NT2/D1 (cell line): ENCODE data around the gene DGKK.

Experiments
- DNase-seq: peaks from one replicate; pipeline ENCODE4 v3.0.0-alpha.2; 2011; ENCODE audit warnings: low read depth, low spot score
- H3K27me3 ChIP-seq: 2 replicates; pipeline ENCODE4 v1.6.0; 2011; ENCODE audit warnings: mild to moderate bottlenecking; ENCODE audit not compliant: insufficient read length, insufficient read depth
- H3K36me3 ChIP-seq: 2 replicates; pipeline ENCODE4 v1.6.1; 2011; ENCODE audit warnings: mild to moderate bottlenecking, low read length, mixed read lengths; ENCODE audit not compliant: insufficient read depth, insufficient read length
- H3K4me1 ChIP-seq: 2 replicates; pipeline ENCODE4 v1.5.1; 2011; ENCODE audit not compliant: insufficient read depth, insufficient read length
- H3K4me3 ChIP-seq: 2 replicates; pipeline ENCODE4 v1.5.1; 2011; ENCODE audit warnings: low read depth; ENCODE audit not compliant: insufficient read length
- H3K9ac ChIP-seq: 2 replicates; pipeline ENCODE4 v1.6.0; 2011; ENCODE audit warnings: low read depth; ENCODE audit not compliant: insufficient read length
- H3K9me3 ChIP-seq: 2 replicates; pipeline ENCODE4 v1.5.1; 2011; ENCODE audit warnings: mild to moderate bottlenecking, low read length; ENCODE audit not compliant: insufficient read depth
- SUZ12 ChIP-seq: IDR thresholded peaks from 2 replicates; pipeline ENCODE4 v1.6.1; 2011; ENCODE audit not compliant: insufficient read length, insufficient read depth; ENCODE audit errors: extremely low read depth
- YY1 ChIP-seq: IDR thresholded peaks from 2 replicates; pipeline ENCODE4 v1.6.1; 2011; ENCODE audit not compliant: insufficient read length, insufficient read depth
- ZNF274 ChIP-seq: IDR thresholded peaks from 2 replicates; pipeline ENCODE4 v1.6.1; 2011; ENCODE audit warnings: mild to moderate bottlenecking, low read depth, low read length

DGKK gene

DNA sequence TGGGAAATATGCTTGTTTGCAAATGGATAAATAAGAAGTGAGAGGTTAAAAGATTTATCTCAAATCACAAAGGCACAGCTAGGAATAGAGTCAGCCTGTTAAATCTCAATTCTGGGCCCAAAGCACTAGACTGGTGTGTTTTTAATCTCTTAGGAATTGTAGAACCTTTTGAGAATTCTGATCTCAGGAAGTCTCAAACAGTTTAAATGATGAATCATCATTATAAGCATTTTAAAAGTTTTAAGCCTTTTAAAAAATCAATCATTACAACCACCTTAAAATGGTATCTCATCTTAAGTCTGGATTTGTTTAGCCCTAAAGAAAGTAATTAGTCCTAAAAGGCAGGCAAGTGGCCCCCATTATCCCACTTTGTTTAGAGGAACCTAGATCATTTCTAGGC is 17.8 kb downstream of the DGKK start:
- no peak for TF ChIP-seq YY1
- no peak for TF ChIP-seq ZNF274
- TF ChIP-seq SUZ12 = no peak
- DNase-seq = no peak

DNA sequence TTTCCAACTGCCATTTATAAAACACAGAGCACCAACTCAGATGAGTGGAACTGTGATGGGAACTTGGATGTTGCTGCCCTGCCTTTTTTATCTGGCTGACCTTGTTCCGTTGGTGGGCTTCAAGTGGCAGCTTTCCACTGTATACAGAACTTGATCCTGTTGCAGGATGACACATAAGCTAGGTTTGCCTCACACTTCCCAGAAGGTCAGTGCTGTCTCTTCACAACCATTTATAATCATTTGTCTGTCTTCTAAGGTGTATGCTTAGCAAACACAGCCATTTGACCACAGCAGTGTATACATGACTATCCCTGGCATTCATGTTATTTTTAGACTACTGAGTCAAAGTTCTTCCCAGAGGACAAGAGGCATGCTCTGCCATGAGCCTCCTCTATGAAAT is 20.3 kb downstream of the DGKK start:
- no peaks in the 10 kb centered on the region for H3K9me3 ChIP-seq
- TF ChIP-seq SUZ12 (no peak), ZNF274 (no peak), YY1 (no peak)
- H3K27me3 ChIP-seq = no peaks in the 10 kb centered on the region
- no peaks in the 10 kb centered on the region for H3K36me3 ChIP-seq
- no peak overlapping the region for H3K4me3 ChIP-seq
- H3K9ac ChIP-seq = no peak overlapping the region
- H3K4me1 ChIP-seq = no peaks in the 10 kb centered on the region
- DNase-seq = no peak

More for the DNA sequence above, 17.8 kb downstream of the DGKK start:
- Histone ChIP-seq H3K4me1 (no peaks in the 10 kb centered on the region), H3K36me3 (no peaks in the 10 kb centered on the region), H3K9me3 (no peaks in the 10 kb centered on the region), H3K4me3 (no peak overlapping the region), H3K27me3 (no peaks in the 10 kb centered on the region), H3K9ac (no peak overlapping the region)

DNA sequence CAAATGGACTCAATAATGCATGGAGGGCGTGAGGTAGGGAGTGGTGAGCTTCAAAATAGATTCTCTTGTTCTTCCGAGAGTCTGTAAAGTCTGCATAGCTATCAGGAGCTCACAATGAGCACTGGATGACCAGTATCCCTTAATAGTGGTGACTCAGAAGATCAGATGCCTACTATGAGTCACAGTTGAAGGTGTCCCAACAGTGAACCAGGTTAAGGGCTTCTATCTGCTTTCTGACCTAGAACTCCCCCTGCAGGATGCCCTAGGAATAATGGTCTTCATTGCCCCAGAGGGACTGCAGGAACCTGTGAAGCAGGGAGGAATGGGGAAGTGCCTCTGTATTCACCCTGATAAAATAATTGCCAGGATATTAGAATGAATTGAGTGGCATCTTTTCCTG is 22.1 kb downstream of the DGKK start:
- no peaks in the 10 kb centered on the region for H3K36me3 ChIP-seq
- H3K9me3 ChIP-seq = no peaks in the 10 kb centered on the region
- TF ChIP-seq ZNF274 = no peak
- TF ChIP-seq SUZ12 = no peak
- no peak for TF ChIP-seq YY1
- H3K4me1 ChIP-seq = no peaks in the 10 kb centered on the region
- no peak overlapping the region for H3K9ac ChIP-seq
- no peak overlapping the region for H3K4me3 ChIP-seq
- H3K27me3 ChIP-seq = no peaks in the 10 kb centered on the region
- no peak for DNase-seq

DNA sequence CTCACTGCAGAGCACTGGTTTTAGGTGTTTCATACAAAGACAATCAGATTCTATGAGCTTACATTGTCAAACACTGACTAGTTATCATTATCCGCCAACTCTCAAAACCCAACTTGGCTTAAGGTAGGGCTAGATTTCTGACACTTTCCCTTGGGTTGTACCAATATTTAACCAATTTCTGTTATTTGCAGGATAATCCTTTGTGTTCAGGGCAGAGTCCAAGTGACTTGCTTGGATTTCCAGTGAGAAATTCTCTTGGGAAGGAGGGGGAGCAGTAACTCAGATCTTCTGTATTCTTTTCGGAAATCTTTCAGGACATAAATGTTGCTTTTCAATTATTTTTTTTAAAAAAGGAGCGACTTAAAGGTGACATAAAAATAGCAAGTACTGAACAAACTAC is 23.1 kb downstream of the DGKK start:
- Histone ChIP-seq H3K4me1 (no peaks in the 10 kb centered on the region), H3K27me3 (no peaks in the 10 kb centered on the region), H3K4me3 (no peak overlapping the region), H3K9me3 (no peaks in the 10 kb centered on the region), H3K36me3 (no peaks in the 10 kb centered on the region), H3K9ac (no peak overlapping the region)
- TF ChIP-seq YY1 (no peak), ZNF274 (no peak), SUZ12 (no peak)
- no peak for DNase-seq

DNA sequence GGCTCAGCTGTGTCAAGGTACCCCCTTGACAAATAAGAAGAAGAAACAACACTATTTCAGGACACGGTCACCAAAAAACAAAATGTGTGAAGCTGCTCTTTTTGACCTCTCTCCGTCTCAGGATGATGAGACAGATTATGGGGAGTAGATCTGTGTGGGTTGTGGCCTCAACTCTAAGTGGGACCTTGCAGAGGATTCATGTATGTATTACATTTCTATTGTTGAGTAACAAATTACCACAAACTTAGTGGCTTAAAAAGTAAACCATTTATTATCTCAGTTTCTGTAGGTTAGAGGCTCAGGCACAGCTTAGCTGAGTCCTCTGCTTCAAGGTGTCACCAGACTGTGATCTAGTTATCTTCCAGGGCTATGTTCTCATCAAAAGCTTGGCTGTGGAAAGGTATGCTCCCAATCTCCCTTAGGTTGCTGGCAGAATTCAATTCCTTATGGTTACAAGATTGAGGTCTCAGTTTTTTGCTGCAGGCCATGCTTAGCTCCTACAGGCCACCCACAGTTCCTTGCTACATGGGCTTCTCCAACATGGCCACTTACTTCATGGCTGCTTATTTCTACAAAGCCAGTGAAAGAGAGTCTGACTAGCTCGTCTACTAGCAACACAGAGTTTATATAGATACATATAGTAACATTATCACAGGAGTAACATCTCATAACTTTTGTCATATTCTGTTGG is 28.1 kb downstream of the DGKK start:
- Histone ChIP-seq H3K4me1 (no peaks in the 10 kb centered on the region), H3K9ac (no peak overlapping the region), H3K9me3 (no peaks in the 10 kb centered on the region), H3K27me3 (no peaks in the 10 kb centered on the region), H3K4me3 (no peak overlapping the region), H3K36me3 (no peaks in the 10 kb centered on the region)
- DNase-seq = no peak
- TF ChIP-seq ZNF274 (no peak), SUZ12 (no peak), YY1 (no peak)

DNA sequence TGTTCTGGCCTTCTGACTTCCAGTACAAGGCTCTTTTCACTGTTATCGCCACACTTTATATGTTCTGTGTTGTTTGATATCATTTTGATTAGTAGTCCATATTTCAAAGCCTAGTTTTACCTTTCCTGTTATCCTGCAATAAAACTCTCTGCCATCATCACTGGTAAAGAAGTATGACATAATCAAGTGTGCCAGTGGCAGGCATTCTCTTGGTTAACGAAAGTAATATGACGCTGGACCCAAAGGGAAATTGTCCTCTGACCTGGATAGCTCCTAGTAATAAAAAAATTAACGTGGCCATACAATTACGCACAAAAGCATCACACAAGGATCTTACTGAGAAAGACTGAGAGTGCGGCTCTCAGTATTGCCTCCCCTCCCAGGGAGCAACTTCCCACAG is 33.8 kb downstream of the DGKK start:
- TF ChIP-seq SUZ12 (no peak), ZNF274 (no peak), YY1 (no peak)
- Histone ChIP-seq H3K9ac (no peak overlapping the region), H3K9me3 (no peaks in the 10 kb centered on the region), H3K36me3 (no peaks in the 10 kb centered on the region), H3K4me3 (no peak overlapping the region), H3K4me1 (peaks cover 3% of the 10 kb centered on the region), H3K27me3 (no peaks in the 10 kb centered on the region)
- DNase-seq = no peak

DNA sequence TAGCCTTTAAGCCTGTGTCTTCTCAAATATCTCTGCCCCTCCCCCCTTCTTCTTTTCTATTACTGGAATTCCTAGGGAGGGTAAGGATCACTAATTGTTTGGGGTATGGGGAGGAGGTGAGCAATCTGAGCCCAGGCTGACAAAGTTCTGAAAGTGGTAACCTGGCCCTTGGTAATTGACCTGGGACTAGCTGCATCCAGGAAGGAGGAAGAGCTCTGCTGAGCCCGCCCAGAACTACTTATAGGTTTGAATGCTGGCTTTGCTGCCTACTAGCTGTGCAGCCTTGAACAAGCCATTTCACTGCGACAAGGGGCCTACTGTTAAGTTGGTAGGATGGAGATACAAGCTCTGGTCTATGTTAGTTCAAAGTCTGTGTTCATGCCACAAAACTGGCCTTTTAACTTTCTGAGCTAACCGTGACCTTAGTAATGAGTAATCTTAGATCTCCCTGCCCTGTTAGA is 37.8 kb downstream of the DGKK start:
- peaks cover 5% of the 10 kb centered on the region for H3K4me1 ChIP-seq
- H3K4me3 ChIP-seq = no peak overlapping the region
- TF ChIP-seq ZNF274 (no peak), YY1 (no peak), SUZ12 (no peak)
- no peaks in the 10 kb centered on the region for H3K27me3 ChIP-seq
- DNase-seq = peak; percentile 64
- no peaks in the 10 kb centered on the region for H3K36me3 ChIP-seq
- no peak overlapping the region for H3K9ac ChIP-seq
- H3K9me3 ChIP-seq = no peaks in the 10 kb centered on the region
